Osteoblast (primary cell): ENCODE data around the gene COL13A1. TPM values are rescaled to one million over a fixed set of nuclear protein-coding genes. Genes with fewer than 3 reads are reported as not detected.

Source experiments
- DNase-seq: peaks from one replicate; pipeline ENCODE4 v3.0.0; 2011; ENCODE audit warnings: low spot score, mixed read lengths; ENCODE audit not compliant: insufficient read length; ENCODE audit errors: missing footprints
- H2AFZ ChIP-seq: 2 replicates; pipeline ENCODE4 v1.6.0; 2011; ENCODE audit warnings: mild to moderate bottlenecking, low read length
- H3K27ac ChIP-seq: 2 replicates; pipeline ENCODE4 v1.5.1; 2011; ENCODE audit warnings: mild to moderate bottlenecking, low read depth, low read length, moderate library complexity
- H3K27me3 ChIP-seq: 2 replicates; pipeline ENCODE4 v1.6.0; 2012; ENCODE audit warnings: mild to moderate bottlenecking, control low read depth, inconsistent platforms, low read length, moderate library complexity; ENCODE audit not compliant: insufficient read depth
- H3K36me3 ChIP-seq: 2 replicates; pipeline ENCODE4 v1.5.1; 2011; ENCODE audit warnings: mild to moderate bottlenecking, low read length, control low read depth, moderate library complexity; ENCODE audit not compliant: insufficient read depth
- H3K4me1 ChIP-seq: 2 replicates; pipeline ENCODE4 v1.5.1; 2011; ENCODE audit warnings: mild to moderate bottlenecking, low read length, control low read depth, moderate library complexity; ENCODE audit not compliant: insufficient read depth
- H3K4me2 ChIP-seq: 2 replicates; pipeline ENCODE4 v1.6.0; 2011; ENCODE audit warnings: mild to moderate bottlenecking, low read length; ENCODE audit not compliant: insufficient read depth
- H3K4me3 ChIP-seq: fragments of 200-600 bp; sonication (generic); 3 replicates; pipeline ENCODE4 v1.5.1; 2012; ENCODE audit warnings: mild to moderate bottlenecking, low read length, inconsistent platforms; ENCODE audit not compliant: insufficient read depth
- H3K79me2 ChIP-seq: 2 replicates; pipeline ENCODE4 v1.6.0; 2012; ENCODE audit warnings: mild to moderate bottlenecking, low read length, control low read depth, inconsistent platforms; ENCODE audit not compliant: insufficient read depth
- H3K9me3 ChIP-seq: 2 replicates; pipeline ENCODE4 v1.5.1; 2011; ENCODE audit warnings: low read depth, low read length, control low read depth
- H4K20me1 ChIP-seq: 2 replicates; pipeline ENCODE4 v1.6.0; 2012; ENCODE audit warnings: mild to moderate bottlenecking, low read length, control low read depth; ENCODE audit not compliant: insufficient read depth
- CTCF ChIP-seq: IDR thresholded peaks from 2 replicates; pipeline ENCODE4 v1.5.1; 2011; ENCODE audit warnings: mild to moderate bottlenecking, low read depth, low read length, moderate library complexity; ENCODE audit errors: extremely low read depth
- total RNA-seq: library from RNA; depleted of rRNA; stranded (reverse); fragments of >200 nt; gene quantifications from 2 replicates; pipeline ENCODE4 v1.2.3, GENCODE V29; 2012

COL13A1 gene
- total RNA-seq, 1 donor: 1.1 TPM

GRCh38 chr10:70000262-70000661, 198.6 kb downstream of the COL13A1 start:
- H4K20me1 ChIP-seq: no peaks in the 10 kb centered on the region
- peaks cover 16% of the 10 kb centered on the region for H3K27me3 ChIP-seq
- H3K4me2 ChIP-seq: no peak overlapping the region
- H3K4me3 ChIP-seq: no peak overlapping the region
- DNase-seq: no peak
- no peaks in the 10 kb centered on the region for H3K79me2 ChIP-seq
- no peak overlapping the region for H2AFZ ChIP-seq
- TF ChIP-seq CTCF: no peak
- no peaks in the 10 kb centered on the region for H3K4me1 ChIP-seq
- H3K27ac ChIP-seq: no peak overlapping the region
- no peaks in the 10 kb centered on the region for H3K36me3 ChIP-seq
- no peaks in the 10 kb centered on the region for H3K9me3 ChIP-seq

DNA sequence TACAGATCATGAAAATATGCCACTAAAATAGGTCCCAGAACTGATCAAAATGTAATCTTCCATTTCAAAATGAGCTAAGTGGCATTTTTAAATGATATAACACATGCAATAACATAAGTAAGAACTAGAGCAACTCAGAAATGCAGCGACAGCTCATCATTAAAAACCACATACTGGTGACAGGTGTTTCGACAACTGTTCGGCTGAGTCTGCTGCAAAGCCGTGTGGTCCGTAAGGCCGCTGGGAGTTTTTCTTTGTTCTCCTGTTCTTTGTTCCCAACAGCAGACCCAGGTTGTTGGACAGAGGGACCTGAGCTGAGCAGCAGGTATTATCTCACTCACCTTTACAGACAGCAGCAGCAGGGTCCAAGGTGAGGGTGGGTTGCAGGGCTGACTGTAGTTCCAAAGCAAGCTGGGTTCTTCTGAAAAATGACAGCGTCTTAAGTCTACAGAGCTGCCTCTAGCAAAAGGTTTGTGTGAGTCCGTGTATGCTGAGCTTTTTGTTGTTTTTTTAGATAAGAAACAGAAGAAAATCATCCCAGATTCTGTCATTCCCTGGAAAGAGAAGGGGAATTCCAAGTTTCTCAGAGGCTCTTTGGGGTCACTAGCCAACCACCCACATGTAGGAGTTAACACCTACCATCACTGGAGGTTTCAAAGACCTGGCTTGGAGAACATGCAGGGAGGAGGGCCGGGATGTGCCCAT, 205.6 kb downstream of the COL13A1 start:
- Histone ChIP-seq H3K79me2 (no peaks in the 10 kb centered on the region), H3K4me3 (no peak overlapping the region), H3K4me1 (peaks cover 3% of the 10 kb centered on the region), H3K9me3 (no peaks in the 10 kb centered on the region), H3K4me2 (no peak overlapping the region), H3K36me3 (no peaks in the 10 kb centered on the region), H2AFZ (no peak overlapping the region), H3K27ac (no peak overlapping the region), H4K20me1 (no peaks in the 10 kb centered on the region), H3K27me3 (peaks cover 15% of the 10 kb centered on the region)
- DNase-seq: peak; percentile 69
- no peak for TF ChIP-seq CTCF

Other genes with a start within 250 kb of the COL13A1 start
- gene NEUROG3, start 228.5 kb upstream of the COL13A1 start, total RNA-seq: not detected in 2 replicates
- 0.36 TPM in 1 of 2 replicates, not detected in the other for gene FAM241B, start 171.7 kb upstream of the COL13A1 start, total RNA-seq